SU-DHL-6 (cell line): Measurements from ENCODE around the gene TMEM94.

Source experiments
- EZH2phosphoT487 ChIP-seq: fragments of 200-600 bp; sonication (generic), shearing (Covaris generic); conservative IDR thresholded peaks from 2 replicates; pipeline ENCODE4 v1.6.1; 2018; ENCODE audit warnings: mild to moderate bottlenecking, antibody characterized with exemption, low read length, moderate library complexity, mixed read lengths
- TF ChIP-seq, protein P1 (sequence below): fragments of 200-600 bp; sonication (generic); IDR thresholded peaks from one replicate; pipeline ENCODE4 v1.5.1; 2017; ENCODE audit warnings: antibody characterized with exemption, mild to moderate bottlenecking, low read length, moderate library complexity; ENCODE audit not compliant: insufficient read depth, poor library complexity, severe bottlenecking

DNA sequence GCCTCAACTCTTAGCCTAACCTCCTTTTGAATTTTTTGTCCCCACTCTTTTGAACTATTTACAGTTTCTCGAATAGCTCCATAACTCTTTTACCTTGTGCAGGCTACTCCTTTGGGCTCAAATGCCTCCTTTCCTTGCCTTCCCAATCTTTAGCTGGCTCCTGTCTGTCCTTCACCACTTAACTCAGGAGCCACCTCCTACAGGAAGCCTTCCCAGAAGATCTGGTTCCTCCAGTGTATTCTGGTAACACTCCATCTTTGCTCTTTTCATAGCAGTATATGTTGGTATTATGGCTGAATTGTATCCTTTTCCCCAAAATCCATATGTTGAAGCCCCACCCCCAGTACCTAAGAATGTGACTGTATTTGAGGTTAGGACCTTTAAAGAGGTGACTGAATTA, 41.9 kb upstream of the TMEM94 start:
- TF ChIP-seq, protein P1, sequence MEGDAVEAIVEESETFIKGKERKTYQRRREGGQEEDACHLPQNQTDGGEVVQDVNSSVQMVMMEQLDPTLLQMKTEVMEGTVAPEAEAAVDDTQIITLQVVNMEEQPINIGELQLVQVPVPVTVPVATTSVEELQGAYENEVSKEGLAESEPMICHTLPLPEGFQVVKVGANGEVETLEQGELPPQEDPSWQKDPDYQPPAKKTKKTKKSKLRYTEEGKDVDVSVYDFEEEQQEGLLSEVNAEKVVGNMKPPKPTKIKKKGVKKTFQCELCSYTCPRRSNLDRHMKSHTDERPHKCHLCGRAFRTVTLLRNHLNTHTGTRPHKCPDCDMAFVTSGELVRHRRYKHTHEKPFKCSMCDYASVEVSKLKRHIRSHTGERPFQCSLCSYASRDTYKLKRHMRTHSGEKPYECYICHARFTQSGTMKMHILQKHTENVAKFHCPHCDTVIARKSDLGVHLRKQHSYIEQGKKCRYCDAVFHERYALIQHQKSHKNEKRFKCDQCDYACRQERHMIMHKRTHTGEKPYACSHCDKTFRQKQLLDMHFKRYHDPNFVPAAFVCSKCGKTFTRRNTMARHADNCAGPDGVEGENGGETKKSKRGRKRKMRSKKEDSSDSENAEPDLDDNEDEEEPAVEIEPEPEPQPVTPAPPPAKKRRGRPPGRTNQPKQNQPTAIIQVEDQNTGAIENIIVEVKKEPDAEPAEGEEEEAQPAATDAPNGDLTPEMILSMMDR, result no peak
- no peak for TF ChIP-seq EZH2phosphoT487
